HUDEP-2 (cell line): ENCODE data around the gene KIFAP3.

Source experiments
- DNase-seq, 76 experiments: peaks; one replicate each; lab custom pipeline; 2025; ENCODE audit not compliant: unreplicated experiment in 76 of 76; lab: John Stamatoyannopoulos, UW

KIFAP3 gene

GRCh38 chr1:169999331-169999741, 75.2 kb downstream of the KIFAP3 start:
- DNase-seq, result no peak

DNA sequence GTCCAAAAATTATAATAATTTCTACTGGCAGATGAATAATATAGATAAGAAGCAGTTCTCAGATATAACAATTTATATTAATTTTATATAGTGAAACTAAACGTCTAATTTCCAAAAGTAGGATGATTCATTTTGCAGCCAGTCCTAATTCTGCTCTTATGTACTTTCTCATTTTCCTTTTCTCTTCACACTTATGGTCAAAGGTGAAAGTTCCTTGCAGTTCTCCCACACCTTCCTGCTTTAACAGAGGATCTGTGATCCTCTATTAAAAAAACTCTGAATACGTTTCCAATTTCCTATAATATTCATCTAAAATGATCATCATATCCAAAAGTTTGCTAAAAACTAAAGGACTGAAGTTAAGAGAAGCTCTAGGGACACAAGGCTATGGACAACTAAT, 78.5 kb downstream of the KIFAP3 start:
- no peak for DNase-seq

DNA sequence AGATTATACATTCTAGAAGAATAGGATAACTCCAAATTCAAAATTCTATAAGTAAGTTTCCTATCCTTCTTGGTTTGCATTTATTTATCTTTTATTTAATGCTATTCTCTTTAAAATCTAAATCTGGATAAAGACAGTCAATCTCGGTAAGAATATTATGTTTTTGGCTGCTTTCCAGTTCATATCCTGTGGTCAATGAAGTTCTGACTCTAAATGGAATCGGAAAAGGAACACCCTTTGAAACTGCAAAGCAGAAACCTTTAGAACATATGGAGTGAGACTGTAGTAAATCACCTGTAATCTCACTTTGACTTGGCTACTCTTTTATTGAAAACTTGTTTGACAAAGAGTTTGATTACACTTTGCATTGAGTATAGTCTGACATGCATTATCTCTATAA, 85.2 kb downstream of the KIFAP3 start:
- no peak for DNase-seq

DNA sequence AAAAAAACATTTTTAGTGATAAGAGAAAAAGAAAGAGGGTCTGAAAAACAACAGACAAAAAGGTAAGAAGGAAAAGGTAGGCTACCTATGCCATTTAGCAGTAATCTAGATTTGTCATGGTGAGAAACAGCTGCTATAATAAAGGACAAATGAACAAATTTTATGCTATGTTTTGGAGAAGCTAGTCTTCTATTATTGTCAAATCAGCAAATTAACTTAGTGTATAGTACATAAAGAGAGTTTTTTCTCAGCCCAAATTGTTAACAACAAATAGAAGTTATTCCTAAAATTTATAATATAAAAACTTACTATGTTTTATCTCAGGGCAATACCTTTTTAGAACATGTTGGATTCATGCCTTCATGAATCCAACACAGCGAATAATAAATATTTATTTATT, 88.7 kb downstream of the KIFAP3 start:
- DNase-seq, result no peak

DNA sequence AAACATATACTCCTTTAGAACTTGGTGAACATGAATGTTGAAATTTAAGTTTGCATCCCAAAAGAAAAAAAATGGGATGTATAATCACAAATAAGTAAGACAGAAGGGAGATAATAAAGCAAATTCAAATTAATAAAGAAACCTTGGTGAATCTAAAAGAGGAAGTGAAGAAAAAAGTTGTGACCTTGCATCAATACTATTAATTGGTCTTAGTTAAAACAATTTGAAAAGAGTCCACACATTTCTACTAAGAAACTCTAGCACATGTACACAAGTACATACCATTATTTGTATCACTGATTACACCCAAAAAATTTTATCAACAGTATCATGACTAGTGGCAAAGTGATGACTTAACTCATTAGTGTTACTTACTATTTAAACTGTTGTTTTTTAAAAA, 100.4 kb downstream of the KIFAP3 start:
- DNase-seq, result no peak

DNA sequence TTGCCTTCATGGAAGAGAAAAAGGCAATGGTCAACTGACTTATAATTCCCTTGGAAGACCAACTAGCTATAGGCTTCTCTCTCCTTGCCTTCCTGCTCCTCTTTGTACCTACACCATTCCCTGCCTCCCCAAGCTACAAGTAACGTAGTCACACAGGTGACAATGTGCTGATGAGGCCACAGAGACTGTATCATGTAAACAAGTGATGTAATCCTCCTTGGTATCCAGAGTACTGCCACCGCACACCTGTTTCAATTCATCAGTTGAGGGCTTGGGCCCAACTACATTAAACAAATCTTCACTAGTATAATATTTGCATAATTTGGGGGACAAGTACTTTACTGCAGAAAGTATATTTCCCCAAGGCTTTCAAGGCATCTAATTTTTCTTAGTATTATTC, 104.4 kb downstream of the KIFAP3 start:
- DNase-seq, result no peak

DNA sequence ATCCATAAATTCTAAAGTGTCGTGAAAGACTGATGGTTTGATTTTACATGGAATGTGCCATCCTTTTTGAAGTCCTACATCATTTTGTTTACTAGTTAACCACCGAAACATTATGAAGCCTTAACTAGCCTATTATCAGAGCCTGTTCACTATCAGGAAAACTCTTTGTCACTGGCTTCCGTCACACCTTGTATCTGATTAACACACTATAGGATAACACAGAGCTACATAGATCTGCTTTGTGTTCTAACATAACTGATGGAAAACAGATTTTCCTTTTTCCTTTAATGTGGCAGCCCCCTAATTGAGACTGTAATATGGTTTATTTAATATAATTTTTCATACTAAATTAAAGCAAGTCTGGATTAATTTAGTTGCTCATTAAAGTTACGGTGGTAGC, 106.3 kb downstream of the KIFAP3 start:
- no peak for DNase-seq

- DNase-seq, result no peak
Measured at GRCh38 chr1:169964206-169964605, 110.3 kb downstream of the KIFAP3 start.

DNA sequence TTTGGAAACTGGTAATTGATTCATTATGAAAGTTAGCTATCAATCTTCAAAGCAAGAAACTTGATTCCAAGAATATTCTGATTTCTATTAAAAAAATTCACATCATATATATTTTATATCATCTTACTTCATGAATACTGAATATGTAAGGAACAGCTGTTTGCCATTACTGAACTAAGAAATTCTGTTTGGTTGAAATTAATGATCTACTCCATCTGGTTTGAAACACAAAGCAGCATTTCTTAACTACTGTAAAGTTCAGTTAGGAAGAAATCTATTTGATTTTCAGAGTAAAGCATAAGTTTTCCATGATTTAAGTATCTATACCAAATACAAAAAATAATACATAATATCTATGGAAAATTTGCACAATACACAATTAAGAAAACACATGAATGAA, 114.8 kb downstream of the KIFAP3 start:
- no peak for DNase-seq

DNA sequence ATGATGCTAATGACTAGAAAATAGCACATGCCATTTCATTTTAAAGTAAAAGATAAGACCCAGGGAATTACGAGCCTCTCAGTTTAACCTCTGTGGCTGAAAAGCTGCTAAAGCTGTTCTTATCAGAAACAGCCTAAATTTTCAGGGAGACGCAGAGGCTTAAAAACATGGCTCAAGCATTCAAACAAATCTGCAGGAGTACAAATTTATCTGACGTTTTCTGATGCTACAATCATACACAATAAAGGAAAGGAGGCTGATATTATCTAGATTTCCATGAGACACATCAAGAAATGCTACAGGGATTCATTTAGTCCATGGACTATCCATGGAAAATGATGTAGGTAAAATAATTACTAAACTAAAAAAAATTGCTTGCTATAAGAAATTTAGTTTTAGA, 115.5 kb downstream of the KIFAP3 start:
- no peak for DNase-seq

- DNase-seq, result no peak
Measured at GRCh38 chr1:169957884-169958283, 116.6 kb downstream of the KIFAP3 start.

GRCh38 chr1:169951108-169951507, 123.4 kb downstream of the KIFAP3 start:
- DNase-seq, result no peak

DNA sequence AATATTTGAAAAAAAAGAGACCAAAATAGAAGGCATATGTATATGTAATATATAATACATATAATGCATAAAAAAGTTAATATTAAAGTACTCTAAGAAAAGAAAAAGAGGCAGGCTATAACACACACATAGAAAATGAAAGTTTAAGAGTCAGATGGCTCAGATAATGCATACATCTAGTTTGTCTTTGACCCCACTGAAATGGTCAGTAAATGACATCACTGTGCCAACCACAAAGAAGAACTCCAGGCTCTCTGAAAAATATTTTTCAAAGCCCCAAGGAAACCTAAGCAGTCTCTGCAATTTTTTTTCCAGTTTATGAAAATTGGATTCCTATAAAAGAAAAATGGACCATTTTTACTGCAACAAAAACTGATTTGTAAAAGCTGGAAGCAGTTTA, 125.4 kb downstream of the KIFAP3 start:
- DNase-seq, result no peak

GRCh38 chr1:169946206-169946605, 128.3 kb downstream of the KIFAP3 start:
- no peak for DNase-seq

DNA sequence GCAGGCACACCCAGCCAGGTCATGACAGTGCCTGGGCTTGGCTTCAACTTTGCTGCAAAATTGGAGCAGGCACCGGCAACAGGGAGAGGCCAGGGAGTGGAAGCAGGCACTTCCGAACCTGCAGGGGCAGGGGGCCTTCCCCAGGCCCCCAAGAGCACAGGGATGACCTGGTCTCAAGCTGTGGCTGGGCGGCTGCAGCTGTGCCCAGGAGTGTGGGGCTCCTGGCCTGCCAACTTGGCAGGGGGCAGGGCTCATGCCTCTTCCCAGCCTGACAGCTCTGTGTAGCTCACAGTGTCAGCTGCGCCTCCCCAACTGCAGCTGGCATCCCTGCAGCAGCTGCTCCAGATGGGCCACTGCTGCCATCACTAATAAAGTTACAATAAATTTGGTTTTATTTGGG, 129.3 kb downstream of the KIFAP3 start:
- no peak for DNase-seq

DNA sequence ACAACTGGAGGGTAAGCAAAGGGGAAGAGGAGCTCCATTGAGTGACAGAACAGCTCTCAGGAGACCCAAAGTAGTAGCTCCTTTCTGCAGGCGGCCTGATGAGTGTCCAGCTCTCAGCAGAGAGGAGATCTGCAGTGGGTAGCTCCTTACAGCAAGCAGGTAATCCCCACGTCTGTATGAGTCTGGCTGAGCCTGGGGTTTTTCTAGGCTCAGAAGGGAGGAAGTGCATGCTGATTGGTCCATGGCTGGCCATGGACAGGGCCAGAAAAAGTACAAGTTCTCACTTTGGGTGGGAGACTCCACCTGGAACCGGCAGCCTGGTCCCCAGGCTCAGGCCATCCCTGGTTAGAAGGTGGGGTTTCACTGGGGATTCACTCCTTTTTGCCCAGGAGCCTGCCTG, 129.9 kb downstream of the KIFAP3 start:
- DNase-seq, result no peak

- DNase-seq, result no peak
Measured at GRCh38 chr1:169943963-169944526, 130.4 kb downstream of the KIFAP3 start.

DNA sequence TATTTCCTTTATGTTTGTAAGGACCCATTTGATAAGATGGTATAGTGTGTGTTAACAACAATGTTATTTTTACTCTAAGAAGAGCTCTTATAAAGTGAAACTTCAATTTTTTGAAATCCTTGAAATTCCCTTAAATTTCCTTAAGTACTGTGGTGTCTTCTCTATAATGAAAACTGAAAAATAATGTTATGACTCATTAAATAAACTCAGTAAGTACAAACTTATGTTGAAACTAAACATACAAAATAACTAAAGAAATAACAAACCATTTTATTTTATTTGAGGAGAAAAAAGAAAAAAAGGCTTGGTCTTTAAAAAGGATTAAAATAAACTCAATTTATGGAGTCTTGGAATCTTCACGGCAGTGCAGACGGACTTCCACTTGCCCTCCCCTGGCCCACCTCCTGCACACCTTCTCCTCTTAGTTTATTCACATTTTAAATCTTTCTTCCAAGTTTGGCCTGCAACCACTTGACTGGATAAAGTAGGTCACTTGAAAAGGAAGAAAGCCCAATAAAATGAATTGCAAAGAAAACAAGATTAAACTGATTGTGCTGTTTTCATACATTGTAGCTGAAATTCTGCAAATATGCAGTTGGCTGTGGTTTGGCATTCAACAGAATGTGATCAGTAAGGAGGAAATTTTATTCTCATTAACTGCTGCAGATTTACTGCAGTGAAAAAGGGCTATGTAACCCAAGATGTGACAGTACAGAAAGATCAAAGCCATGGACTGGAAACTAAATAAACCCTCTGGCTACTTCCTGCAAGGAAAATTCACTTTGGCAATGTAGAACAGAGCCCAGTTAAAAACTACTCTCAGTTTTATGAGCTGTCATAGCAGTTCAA, 132.3 kb downstream of the KIFAP3 start:
- DNase-seq, result no peak

DNA sequence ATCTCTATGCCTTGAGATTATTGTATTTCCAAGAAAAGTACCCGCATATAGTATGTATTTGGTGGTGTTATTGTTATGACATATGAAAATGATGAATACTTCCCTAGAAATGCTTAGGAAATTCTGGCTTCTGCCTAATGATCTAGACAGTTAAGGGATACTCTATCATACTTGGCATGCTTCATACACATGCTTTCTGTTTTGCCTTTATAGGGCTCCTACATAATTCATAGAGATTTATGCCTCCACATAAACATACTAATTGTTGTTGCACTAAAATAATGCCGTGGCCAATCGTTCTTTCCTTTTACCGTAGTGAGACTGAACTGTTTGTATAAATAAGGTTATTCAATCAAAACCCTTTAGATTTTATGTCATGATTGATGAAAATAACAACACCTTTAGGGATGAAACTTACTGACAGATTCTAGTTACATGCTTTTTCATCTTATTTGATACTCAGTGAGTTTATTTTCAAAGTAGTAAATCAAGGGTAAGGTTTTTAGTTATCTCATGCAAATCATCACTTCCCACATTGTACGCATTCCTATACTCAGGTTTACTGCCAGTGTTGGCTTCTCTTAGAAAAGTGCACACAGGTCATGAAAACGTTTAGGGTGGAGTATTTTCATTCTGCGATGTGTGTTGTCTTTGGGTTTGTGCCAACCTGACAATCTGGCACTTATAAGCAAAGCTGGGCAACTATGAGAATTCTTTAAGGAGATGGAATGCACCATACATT, 140.3 kb downstream of the KIFAP3 start:
- DNase-seq, result no peak

GRCh38 chr1:169931795-169932231, 142.7 kb downstream of the KIFAP3 start:
- DNase-seq, result no peak

DNA sequence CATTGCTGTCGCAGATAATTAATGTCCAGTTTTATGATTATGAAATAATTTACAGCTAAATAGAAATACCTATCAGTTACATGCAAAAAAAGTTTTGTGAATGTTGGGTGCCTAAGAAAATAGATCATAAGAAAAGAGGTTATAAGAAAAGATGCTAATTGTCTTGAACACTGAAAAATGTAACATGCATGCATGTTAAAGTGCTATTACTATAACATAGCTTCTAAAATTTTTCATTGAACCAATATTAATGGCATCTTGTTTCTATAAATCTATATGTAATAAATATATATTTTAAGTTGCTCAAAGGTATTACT, 145.3 kb downstream of the KIFAP3 start:
- DNase-seq, result no peak
